Suprapubic skin (tissue), 4 donors: ENCODE results near the gene ATG2B. TPM values are rescaled to one million over a fixed set of nuclear protein-coding genes. Genes with fewer than 3 reads are reported as not detected.

Experiments
- DNase-seq, 2 donors: peaks; one replicate each; pipeline ENCODE4 v3.0.0-alpha.2; 2019; ENCODE audit warnings: low spot score in 2 of 2
- H3K27ac ChIP-seq: fragments of 200-600 bp; sonication (generic); one replicate; pipeline ENCODE4 v1.5.1; 2019
- H3K27me3 ChIP-seq: fragments of 200-600 bp; sonication (generic); one replicate; pipeline ENCODE4 v1.5.1; 2019
- H3K36me3 ChIP-seq: fragments of 200-600 bp; sonication (generic); one replicate; pipeline ENCODE4 v1.5.1; 2019
- H3K4me1 ChIP-seq: fragments of 200-600 bp; sonication (generic); one replicate; pipeline ENCODE4 v1.5.1; 2019
- H3K4me3 ChIP-seq: fragments of 200-600 bp; sonication (generic); one replicate; pipeline ENCODE4 v1.5.1; 2019; ENCODE audit warnings: mild to moderate bottlenecking
- H3K9me3 ChIP-seq: fragments of 200-600 bp; sonication (generic); one replicate; pipeline ENCODE4 v1.5.1; 2019
- CTCF ChIP-seq, 2 donors: fragments of 200-600 bp in 1 of 2; fragments of 450-650 bp in 1 of 2; sonication (generic) in 1 of 2; IDR thresholded peaks; one replicate each; pipeline ENCODE4 v1.5.1; 2016 to 2019; ENCODE audit warnings: antibody characterized with exemption in 2 of 2, mild to moderate bottlenecking in 1 of 2, moderate library complexity in 1 of 2
- EP300 ChIP-seq: sonication (generic); formaldehyde crosslinking; IDR thresholded peaks from one replicate; pipeline ENCODE4 v1.6.1; 2017; ENCODE audit warnings: antibody characterized with exemption
- POLR2A ChIP-seq, 2 donors: fragments of 450-650 bp; IDR thresholded peaks; one replicate each; pipeline ENCODE4 v1.6.1; 2017; ENCODE audit warnings: antibody characterized with exemption in 2 of 2, mild to moderate bottlenecking in 2 of 2, moderate library complexity in 2 of 2
- POLR2AphosphoS5 ChIP-seq, 3 donors: sonication (generic); formaldehyde crosslinking; IDR thresholded peaks; one replicate each; pipeline ENCODE4 v1.6.1; 2017; ENCODE audit warnings: antibody characterized with exemption in 3 of 3
- WGBS: methylation state at CpG from one replicate; pipeline ENCODE4 v1.1.5; 2018; 5-methylcytosine and 5-hydroxymethylcytosine counted together
- total RNA-seq, 4 donors: library from RNA; depleted of rRNA; stranded (reverse); fragments of >200 nt; gene quantifications; one replicate each; pipeline ENCODE4 v1.1.0, GENCODE V29; 2016

Gene ATG2B
- total RNA-seq, 4 donors from 2014 or later, result 24.6 to 103 (median 42.8) TPM

- no peaks in the 10 kb centered on the region for H3K36me3 ChIP-seq
These were observed 101.1 kb downstream of the ATG2B start for GRCh38 chr14:96261772-96262655.

GRCh38 chr14:96261053-96261452 lies 102.1 kb downstream of the ATG2B start:
- WGBS, result 81% methylated on average over 5 of the region's 5 CpGs
- no peak for DNase-seq

More at GRCh38 chr14:96261772-96262655, 101.1 kb downstream of the ATG2B start:
- H3K27me3 ChIP-seq, result no peaks in the 10 kb centered on the region
- no peak for DNase-seq
- TF ChIP-seq EP300 (no peak), CTCF (IDR thresholded peaks at IDR 0.05) (no peak), POLR2A (IDR thresholded peaks at IDR 0.05) (no peak), POLR2AphosphoS5 (IDR thresholded peaks at IDR 0.05) (no peak)
- no peaks in the 10 kb centered on the region for H3K9me3 ChIP-seq
- peaks cover under 1% of the 10 kb centered on the region for H3K4me1 ChIP-seq
- no peak overlapping the region for H3K27ac ChIP-seq
- no peak overlapping the region for H3K4me3 ChIP-seq
- WGBS, result 69% methylated on average over 14 of the region's 16 CpGs

DNA sequence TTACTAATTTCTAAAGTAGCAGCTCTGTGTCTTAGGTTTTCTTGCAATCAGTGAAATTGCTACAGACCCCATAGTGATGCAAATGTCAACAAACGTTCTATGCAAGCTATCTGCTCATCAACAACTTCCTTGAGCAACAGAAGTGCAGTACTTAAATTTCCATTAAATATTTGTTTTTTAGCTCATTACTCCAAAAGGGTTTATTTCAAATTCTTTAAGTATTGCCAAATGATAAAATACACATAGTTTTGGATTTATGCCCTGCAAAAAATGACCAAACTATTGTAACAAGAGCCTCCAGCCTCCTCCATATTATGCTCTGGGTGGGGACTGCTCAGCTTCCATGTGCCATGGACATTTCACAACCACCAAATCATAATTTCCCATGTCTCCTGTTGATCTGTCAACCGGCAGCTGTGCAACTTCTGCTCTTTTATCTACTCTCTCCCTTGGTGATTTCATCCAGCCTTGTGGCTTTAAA lies 102.8 kb downstream of the ATG2B start:
- Histone ChIP-seq H3K36me3 (no peaks in the 10 kb centered on the region), H3K4me3 (no peak overlapping the region), H3K9me3 (no peaks in the 10 kb centered on the region), H3K27ac (no peak overlapping the region), H3K4me1 (peaks cover 14% of the 10 kb centered on the region), H3K27me3 (no peaks in the 10 kb centered on the region)
- TF ChIP-seq EP300 (no peak), CTCF (IDR thresholded peaks at IDR 0.05) (no peak), POLR2AphosphoS5 (IDR thresholded peaks at IDR 0.05) (no peak), POLR2A (IDR thresholded peaks at IDR 0.05) (no peak)
- 32% methylated on average over 2 of the region's 2 CpGs for WGBS
- DNase-seq, result no peak

More at GRCh38 chr14:96261053-96261452, 102.1 kb downstream of the ATG2B start:
- Histone ChIP-seq H3K4me3 (no peak overlapping the region), H3K36me3 (no peaks in the 10 kb centered on the region), H3K27ac (no peak overlapping the region), H3K27me3 (no peaks in the 10 kb centered on the region), H3K9me3 (no peaks in the 10 kb centered on the region), H3K4me1 (peaks cover 8% of the 10 kb centered on the region)
- no peak for TF ChIP-seq POLR2A (IDR thresholded peaks at IDR 0.05)
- TF ChIP-seq EP300, result no peak
- TF ChIP-seq POLR2AphosphoS5 (IDR thresholded peaks at IDR 0.05), result no peak
- no peak for TF ChIP-seq CTCF (IDR thresholded peaks at IDR 0.05)

GRCh38 chr14:96257900-96258299 lies 105.2 kb downstream of the ATG2B start:
- Histone ChIP-seq H3K27me3 (no peaks in the 10 kb centered on the region), H3K27ac (no peak overlapping the region), H3K9me3 (no peaks in the 10 kb centered on the region), H3K4me3 (no peak overlapping the region), H3K36me3 (no peaks in the 10 kb centered on the region), H3K4me1 (peaks cover 17% of the 10 kb centered on the region)
- TF ChIP-seq POLR2AphosphoS5 (IDR thresholded peaks at IDR 0.05) (no peak), POLR2A (IDR thresholded peaks at IDR 0.05) (no peak), CTCF (IDR thresholded peaks at IDR 0.05) (no peak), EP300 (no peak)
- DNase-seq, result no peak

DNA sequence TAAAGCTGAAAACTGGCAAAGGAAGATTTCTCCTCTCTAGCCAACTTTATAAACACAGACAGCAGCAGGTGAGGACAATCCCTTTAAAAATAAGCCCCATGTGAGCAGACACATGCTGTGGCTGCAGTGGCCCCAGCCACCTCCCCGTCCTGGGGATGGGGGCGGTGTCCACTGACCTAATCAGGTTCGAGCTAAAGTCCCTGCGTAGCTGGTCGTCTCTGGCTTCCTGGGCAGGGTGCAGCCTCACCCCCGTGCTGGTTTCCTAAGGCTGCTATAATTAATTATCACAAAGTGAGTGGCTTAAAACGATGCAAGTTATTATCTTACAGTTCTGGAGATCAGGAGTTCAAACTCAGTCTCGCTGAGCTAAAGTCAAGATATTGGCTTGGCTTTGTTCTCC lies 106.1 kb downstream of the ATG2B start:
- no peaks in the 10 kb centered on the region for H3K27me3 ChIP-seq
- H3K36me3 ChIP-seq, result no peaks in the 10 kb centered on the region
- TF ChIP-seq POLR2A (IDR thresholded peaks at IDR 0.05), result no peak
- TF ChIP-seq CTCF (IDR thresholded peaks at IDR 0.05), result no peak
- TF ChIP-seq EP300, result no peak
- TF ChIP-seq POLR2AphosphoS5 (IDR thresholded peaks at IDR 0.05), result no peak
- H3K9me3 ChIP-seq, result no peaks in the 10 kb centered on the region
- peaks cover 17% of the 10 kb centered on the region for H3K4me1 ChIP-seq
- DNase-seq, result no peak
- no peak overlapping the region for H3K4me3 ChIP-seq
- 54% methylated on average over 8 of the region's 8 CpGs for WGBS
- H3K27ac ChIP-seq, result no peak overlapping the region
